ENCODE measurements around the gene CTIF. TPM values are rescaled to one million over a fixed set of nuclear protein-coding genes. Genes with fewer than 3 reads are reported as not detected.

Gene CTIF
- total RNA-seq, 3 donors from 2014 or later, result 13.2 to 50.3 (median 19.6) TPM

DNA sequence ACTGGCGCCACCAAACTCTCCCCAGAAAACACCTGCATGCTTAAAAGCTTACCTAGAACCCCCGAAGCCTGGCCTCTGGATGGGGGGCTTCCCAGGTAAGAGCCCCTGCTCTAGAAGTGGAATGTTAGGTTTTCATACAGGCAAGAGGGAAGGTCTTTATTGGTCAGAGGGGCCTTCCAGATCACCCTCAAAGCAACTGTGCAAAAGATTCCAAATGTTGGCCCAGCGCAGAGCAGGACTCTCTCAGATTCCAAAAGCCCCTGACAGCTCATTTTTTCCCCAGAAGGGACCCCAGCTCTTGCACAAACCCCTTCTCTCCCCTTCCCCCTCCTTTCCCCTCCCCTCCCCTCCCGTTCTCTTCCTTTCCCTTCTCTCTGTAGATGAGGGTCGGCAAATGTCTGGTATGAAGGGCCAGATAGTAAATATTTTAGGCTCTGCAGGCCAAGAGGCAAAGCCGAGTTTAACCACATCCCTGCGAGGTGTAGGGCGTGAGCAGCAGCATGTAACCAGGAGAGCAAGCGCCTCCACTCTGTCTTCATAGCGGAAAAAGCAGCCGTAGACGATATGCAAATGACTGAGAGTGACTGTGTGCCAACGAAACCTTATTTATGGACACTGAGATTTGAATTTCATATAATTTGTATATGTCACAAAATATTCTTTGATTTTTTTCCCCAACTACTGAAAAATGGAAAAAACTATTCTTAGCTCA is 295.0 kb downstream of the CTIF start:
- no peaks in the 10 kb centered on the region for H3K36me3 ChIP-seq (ENCODE audit: low read depth)
- intact Hi-C loops (cut with DNase I, micrococcal nuclease), result no loop called here
- ATAC-seq (peak; percentile 68), DNase-seq (peak in 2 of 3 donors; percentile 50)
- H3K9me3 ChIP-seq, result no peaks in the 10 kb centered on the region
- TF ChIP-seq, protein P1, sequence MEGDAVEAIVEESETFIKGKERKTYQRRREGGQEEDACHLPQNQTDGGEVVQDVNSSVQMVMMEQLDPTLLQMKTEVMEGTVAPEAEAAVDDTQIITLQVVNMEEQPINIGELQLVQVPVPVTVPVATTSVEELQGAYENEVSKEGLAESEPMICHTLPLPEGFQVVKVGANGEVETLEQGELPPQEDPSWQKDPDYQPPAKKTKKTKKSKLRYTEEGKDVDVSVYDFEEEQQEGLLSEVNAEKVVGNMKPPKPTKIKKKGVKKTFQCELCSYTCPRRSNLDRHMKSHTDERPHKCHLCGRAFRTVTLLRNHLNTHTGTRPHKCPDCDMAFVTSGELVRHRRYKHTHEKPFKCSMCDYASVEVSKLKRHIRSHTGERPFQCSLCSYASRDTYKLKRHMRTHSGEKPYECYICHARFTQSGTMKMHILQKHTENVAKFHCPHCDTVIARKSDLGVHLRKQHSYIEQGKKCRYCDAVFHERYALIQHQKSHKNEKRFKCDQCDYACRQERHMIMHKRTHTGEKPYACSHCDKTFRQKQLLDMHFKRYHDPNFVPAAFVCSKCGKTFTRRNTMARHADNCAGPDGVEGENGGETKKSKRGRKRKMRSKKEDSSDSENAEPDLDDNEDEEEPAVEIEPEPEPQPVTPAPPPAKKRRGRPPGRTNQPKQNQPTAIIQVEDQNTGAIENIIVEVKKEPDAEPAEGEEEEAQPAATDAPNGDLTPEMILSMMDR (IDR thresholded peaks at IDR 0.05), result no peak
- no peak overlapping the region for H3K4me3 ChIP-seq
- peaks cover 19% of the 10 kb centered on the region for H3K4me1 ChIP-seq (ENCODE audit: low read depth)

DNA sequence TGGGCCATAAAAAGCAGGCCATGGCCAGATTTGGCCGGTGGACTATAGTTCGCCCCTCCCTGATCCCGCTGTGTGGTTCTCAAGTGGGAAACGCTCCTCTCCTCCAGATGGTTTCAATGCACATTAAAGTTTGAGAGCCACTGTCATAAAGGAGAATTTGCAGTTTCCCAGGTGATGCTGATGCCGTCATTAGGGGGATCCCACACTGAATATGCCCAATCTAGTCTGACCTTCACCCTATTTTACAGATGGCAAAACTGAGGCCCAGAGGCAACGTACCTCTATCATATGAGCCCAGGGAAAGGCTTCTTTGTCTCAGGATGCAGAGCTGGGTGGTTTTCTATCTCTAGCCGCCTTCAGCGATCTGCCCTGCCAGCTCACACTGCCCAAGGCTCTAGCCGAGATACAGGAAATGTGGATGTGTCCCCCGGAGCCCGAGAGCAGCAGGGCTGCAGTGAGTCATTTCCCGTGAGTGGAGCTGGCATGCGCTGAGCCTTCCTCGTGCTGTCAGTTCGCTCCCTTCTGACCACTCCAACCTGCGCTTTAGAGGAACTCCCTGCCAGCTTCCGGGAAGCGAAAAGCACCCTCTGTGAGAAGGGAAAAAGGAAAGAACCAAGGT is 295.7 kb downstream of the CTIF start:
- peak; percentile 58 to 86 (median 64) for DNase-seq
- TF ChIP-seq, protein P1 (IDR thresholded peaks at IDR 0.05), result no peak

DNA sequence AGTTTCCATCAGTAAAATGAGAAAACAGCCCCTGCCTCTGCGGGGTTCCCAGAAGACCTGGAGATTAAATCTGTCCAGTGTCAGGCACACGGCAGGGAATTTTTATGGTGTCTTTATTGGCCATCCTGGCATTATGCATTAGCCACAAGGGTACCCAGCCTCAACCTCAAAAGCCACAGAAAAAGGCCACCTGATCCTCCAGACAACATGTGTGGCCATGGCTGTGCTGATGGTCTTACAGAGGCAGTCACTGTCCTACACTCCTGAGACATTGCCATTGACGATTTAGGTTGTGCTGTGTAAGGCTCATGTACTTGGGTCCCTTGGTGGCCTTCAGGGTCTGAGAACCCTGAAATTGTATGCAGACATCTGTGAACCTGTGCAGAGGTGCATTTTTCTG is 296.3 kb downstream of the CTIF start:
- H3K36me3 ChIP-seq (ENCODE audit: low read depth), result no peaks in the 10 kb centered on the region
- peak in 1 of 3 donors; percentile 12 for DNase-seq
- H3K9me3 ChIP-seq, result no peaks in the 10 kb centered on the region
- no peak overlapping the region for H3K4me3 ChIP-seq
- peaks cover 19% of the 10 kb centered on the region for H3K4me1 ChIP-seq (ENCODE audit: low read depth)
- ATAC-seq, result no peak
- TF ChIP-seq, protein P1 (IDR thresholded peaks at IDR 0.05), result no peak
- intact Hi-C loops (cut with DNase I, micrococcal nuclease), result no loop called here

More for the DNA sequence above, 295.7 kb downstream of the CTIF start:
- ATAC-seq, result peak; percentile 69
- Histone ChIP-seq H3K9me3 (no peaks in the 10 kb centered on the region), H3K4me1 (ENCODE audit: low read depth) (peaks cover 19% of the 10 kb centered on the region), H3K36me3 (ENCODE audit: low read depth) (no peaks in the 10 kb centered on the region), H3K4me3 (no peak overlapping the region)
- intact Hi-C loops (cut with DNase I, micrococcal nuclease), result no loop called here

DNA sequence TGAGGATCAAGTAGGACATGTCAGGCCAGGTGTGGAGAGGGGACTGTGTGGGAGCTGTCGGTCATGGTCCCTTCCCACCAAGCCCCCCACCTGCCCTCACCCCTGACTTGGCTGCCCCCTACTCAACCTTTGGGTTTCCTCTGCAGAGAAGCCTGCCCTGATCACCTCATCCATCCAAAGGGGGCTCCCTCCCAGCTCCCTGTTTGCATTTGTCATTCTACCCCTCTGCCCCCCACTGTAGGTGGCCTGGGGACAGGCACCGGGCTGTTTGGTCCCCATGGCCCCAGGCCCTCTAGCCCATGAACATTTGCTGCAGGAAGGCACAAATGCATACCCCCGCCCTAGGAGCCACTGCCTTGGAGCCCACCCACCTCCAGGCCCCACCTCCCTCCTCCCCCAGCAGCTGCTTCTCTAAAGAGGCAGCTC is 296.9 kb downstream of the CTIF start:
- no peaks in the 10 kb centered on the region for H3K9me3 ChIP-seq
- intact Hi-C loops (cut with DNase I, micrococcal nuclease), result no loop called here
- TF ChIP-seq, protein P1 (IDR thresholded peaks at IDR 0.05), result no peak
- peak in 1 of 3 donors; percentile 12 for DNase-seq
- no peak overlapping the region for H3K4me3 ChIP-seq
- no peaks in the 10 kb centered on the region for H3K36me3 ChIP-seq (ENCODE audit: low read depth)
- no peak for ATAC-seq
- peaks cover 19% of the 10 kb centered on the region for H3K4me1 ChIP-seq (ENCODE audit: low read depth)

DNA sequence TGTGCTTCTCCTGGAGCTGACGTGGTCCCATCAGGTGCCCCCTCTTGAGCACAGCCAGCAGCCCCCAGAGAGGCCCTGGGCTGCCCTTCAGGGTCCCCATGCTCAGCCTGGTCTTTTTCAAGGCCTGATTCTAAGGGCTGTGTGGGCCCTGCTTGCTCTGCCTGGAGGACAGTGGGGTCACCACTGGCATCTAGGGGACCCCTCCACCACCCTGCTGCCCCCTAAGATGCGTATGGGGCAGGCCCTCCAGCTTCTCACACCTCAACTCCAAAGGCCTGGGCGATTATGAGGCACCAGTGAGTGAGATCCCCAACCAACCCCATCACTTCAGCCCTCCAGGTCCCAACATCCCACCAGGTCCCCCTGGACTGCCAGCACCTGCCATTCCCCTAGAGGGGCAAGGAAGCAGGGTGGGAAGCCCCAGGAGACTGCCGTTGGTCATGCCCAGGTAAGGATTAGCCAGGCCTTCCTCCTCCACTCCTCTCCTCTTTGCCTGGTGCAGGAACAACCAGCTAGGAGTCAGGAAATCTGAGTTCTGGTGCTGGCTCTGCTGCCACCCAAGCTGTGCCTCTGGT is 297.5 kb downstream of the CTIF start:
- H3K9me3 ChIP-seq, result no peaks in the 10 kb centered on the region
- ATAC-seq (no peak), DNase-seq (peak in 1 of 3 donors; percentile 12)
- intact Hi-C loops (cut with DNase I, micrococcal nuclease), result no loop called here
- H3K36me3 ChIP-seq (ENCODE audit: low read depth), result no peaks in the 10 kb centered on the region
- H3K4me3 ChIP-seq, result no peak overlapping the region
- H3K4me1 ChIP-seq (ENCODE audit: low read depth), result peaks cover 19% of the 10 kb centered on the region
- TF ChIP-seq, protein P1 (IDR thresholded peaks at IDR 0.05), result no peak

All from mucosa of descending colon (tissue), 3 donors.